Astrocyte of the spinal cord (primary cell): ENCODE data around the gene LGI1.

Source experiments
- DNase-seq: peaks from one replicate; pipeline ENCODE4 v3.0.0; 2011; ENCODE audit warnings: low read depth, low spot score
- H3K4me3 ChIP-seq: 2 replicates; pipeline ENCODE4 v1.5.1; 2011; ENCODE audit warnings: low read depth, mild to moderate bottlenecking, low read length, moderate library complexity
- in situ Hi-C: cut with HindIII; loops from 2 replicates; pipeline ENCODE4 v1.10.0; 2017; ENCODE audit warnings: low sequenced_read_pairs
- TF ChIP-seq, protein P1 (sequence below): IDR thresholded peaks from 2 replicates; pipeline ENCODE4 v1.5.1; 2012; ENCODE audit warnings: low read depth, mild to moderate bottlenecking, low read length, inconsistent platforms

LGI1 gene

DNA sequence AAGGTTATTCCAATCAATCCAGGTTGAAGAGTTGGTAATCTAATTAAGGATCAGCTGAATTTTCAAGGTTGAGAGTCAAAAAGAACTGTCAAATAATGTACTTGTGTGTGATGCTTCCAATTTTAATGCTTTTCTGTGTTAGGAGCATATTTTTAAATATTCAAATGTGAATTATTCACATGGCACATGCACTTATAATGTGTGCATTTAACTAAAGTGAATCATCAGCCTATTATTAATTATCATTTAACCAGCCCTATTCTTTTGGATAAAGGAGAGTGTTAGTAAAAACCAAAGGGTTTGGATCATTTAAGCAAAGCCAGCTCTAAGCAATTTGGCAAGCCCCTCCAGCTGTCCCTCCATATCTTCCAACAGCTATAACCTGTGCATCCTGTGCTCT, 11.2 kb downstream of the LGI1 start:
- DNase-seq: no peak
- TF ChIP-seq, protein P1, sequence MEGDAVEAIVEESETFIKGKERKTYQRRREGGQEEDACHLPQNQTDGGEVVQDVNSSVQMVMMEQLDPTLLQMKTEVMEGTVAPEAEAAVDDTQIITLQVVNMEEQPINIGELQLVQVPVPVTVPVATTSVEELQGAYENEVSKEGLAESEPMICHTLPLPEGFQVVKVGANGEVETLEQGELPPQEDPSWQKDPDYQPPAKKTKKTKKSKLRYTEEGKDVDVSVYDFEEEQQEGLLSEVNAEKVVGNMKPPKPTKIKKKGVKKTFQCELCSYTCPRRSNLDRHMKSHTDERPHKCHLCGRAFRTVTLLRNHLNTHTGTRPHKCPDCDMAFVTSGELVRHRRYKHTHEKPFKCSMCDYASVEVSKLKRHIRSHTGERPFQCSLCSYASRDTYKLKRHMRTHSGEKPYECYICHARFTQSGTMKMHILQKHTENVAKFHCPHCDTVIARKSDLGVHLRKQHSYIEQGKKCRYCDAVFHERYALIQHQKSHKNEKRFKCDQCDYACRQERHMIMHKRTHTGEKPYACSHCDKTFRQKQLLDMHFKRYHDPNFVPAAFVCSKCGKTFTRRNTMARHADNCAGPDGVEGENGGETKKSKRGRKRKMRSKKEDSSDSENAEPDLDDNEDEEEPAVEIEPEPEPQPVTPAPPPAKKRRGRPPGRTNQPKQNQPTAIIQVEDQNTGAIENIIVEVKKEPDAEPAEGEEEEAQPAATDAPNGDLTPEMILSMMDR: no peak
- H3K4me3 ChIP-seq: no peak overlapping the region
- in situ Hi-C loops: no loop called here

DNA sequence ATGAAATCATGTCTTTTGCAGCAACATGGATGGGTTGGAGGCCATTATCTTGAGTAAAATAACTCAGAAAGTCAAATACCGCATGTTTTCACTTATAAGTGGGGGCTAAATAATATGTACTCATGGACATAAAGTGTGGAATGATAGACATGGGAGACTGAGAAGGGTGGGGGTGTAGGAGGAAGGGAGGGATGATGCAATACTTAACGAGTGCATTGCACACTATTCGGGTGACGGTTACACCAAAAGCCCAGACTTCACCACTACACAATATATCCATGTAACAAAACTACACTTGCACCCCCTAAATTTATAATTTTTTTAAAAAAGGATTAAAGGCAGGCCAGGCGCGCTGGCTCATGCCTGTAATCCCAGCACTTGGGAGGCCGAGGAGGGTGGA, 13.6 kb downstream of the LGI1 start:
- in situ Hi-C loops: no loop called here
- TF ChIP-seq, protein P1: no peak
- no peak for DNase-seq

DNA sequence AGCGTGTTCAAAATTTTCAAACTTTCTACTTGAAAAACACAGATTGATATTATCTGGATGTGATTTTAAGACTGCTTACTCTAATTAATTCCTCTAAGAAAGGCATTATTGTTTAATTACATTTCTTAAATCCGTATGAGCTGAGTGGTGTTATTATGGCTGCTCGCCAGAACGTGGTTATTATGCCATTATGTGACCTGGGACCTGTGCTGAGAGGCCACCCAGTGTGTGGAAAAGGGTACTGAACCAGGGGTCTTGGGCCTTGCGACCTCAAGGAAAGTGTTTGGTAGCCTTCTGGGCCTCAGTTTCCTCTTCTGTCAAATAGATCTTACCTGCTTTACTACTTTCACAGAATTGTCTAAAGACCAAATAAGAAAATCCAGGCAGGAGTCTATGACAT, 15.4 kb downstream of the LGI1 start:
- H3K4me3 ChIP-seq: no peak overlapping the region
- DNase-seq: no peak
- TF ChIP-seq, protein P1: no peak
- in situ Hi-C loops: no loop called here

More for the DNA sequence above, 13.6 kb downstream of the LGI1 start:
- H3K4me3 ChIP-seq: no peak overlapping the region

DNA sequence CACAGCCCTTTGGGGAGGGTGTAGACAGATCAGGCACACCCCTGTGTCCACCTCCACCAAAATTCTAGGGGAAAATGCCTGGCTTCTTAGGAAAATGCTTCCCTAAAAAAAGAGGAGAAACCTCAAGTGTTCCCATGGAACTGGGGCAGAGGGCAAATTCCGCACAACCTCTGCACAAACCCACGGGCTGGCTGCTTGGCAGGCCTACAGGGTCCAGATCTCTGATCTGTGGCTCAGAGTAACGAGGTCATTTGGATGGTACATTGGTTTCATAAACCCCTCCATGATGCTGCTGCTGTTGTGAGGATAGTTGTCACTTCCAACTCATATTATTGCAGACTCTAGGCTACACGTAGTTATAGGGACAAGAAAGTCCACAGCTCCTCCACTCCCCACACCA, 16.0 kb downstream of the LGI1 start:
- in situ Hi-C loops: no loop called here
- TF ChIP-seq, protein P1: no peak
- DNase-seq: no peak
- H3K4me3 ChIP-seq: no peak overlapping the region

DNA sequence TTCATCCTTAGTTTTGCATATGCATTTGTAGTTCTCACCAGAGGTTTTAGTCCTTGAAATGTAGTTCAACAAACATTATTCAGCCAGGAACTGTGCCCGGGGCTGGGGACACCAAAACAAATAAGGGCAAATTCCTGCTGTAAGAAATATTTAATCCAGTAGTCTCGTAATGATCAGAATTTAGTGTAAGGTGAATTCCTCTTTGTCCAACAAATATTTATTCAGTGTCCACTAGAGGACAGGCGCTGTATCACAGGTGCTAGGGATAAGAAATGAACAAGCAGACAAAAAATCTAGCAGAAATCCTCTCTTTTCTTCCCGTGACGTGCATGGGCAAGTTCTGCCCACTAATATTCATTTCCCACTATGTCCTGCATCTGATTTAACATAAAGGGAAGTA, 17.6 kb downstream of the LGI1 start:
- in situ Hi-C loops: no loop called here
- TF ChIP-seq, protein P1: no peak
- no peak for DNase-seq
- H3K4me3 ChIP-seq: no peak overlapping the region

DNA sequence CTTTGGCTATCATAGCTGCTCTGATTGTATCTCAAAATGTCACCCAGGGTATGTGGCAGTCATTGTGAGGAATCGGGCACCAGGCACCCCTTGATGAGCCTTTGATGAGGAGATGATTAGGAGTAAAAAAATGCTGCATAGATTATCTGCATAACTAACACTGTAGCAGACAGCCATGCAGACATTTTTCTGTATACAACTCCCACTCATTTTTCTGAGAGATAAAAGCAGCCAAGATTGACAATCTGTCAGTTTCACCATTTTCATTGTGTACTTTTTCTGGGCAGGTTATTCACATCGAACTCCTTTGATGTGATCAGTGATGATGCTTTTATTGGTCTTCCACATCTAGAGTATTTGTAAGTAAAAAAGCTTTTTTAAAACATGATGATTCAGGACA, 19.4 kb downstream of the LGI1 start:
- DNase-seq: no peak
- in situ Hi-C loops: no loop called here
- TF ChIP-seq, protein P1: no peak
- H3K4me3 ChIP-seq: no peak overlapping the region

DNA sequence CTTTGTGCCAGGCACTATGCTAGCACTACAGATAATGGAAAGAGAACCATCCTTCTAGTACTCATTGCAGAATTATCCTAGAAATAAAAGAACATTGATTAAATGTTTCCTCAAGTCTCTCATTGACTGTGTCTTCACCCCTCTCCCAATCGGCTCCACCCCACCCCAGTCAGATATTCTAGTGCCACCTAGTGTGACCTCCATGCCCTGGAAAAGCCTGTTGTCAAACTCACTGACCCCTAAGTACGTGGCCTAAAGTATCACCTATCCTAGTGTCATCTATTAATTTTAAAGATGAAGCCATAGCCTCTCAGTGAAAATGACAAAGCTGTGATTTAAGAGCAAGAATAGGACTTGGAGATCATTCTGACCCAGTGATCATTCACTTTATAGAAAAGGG, 26.3 kb downstream of the LGI1 start:
- H3K4me3 ChIP-seq: no peak overlapping the region
- DNase-seq: no peak
- in situ Hi-C loops: no loop called here
- TF ChIP-seq, protein P1: no peak
